HCT116 (cell line): ENCODE data around the gene RAPGEF1. TPM values are rescaled to one million over a fixed set of nuclear protein-coding genes. Genes with fewer than 3 reads are reported as not detected.
"Not testable (repeated sequence)": the region's sequence is repeated elsewhere in the genome, so short reads cannot be mapped to it uniquely, and the experiment has no call there.

Experiments used
- ATAC-seq: fragments of 200-7000 bp; cut with Tn5 transposase; 2 replicates; pipeline ENCODE4 v1.9.1; 2020; ENCODE audit warnings: mild to moderate bottlenecking, moderate library complexity
- BruUV-seq: library from RNA; stranded (reverse); fragments of 400-500 nt; replicated peaks from 2 replicates; lab custom pipeline; 2021; lab: Mats Ljungman, UMichigan
- CTCF ChIA-PET: fragments of 300-600 bp; sonication (Branson Sonifier 250); formaldehyde crosslinking; loops from one replicate; lab custom pipeline; 2021; ENCODE audit warnings: antibody characterized with exemption; lab: Charles Lee
- POLR2A ChIA-PET: fragments of 300-600, 350-600 bp; sonication (Branson Sonifier 250); formaldehyde crosslinking; loops from one replicate; lab custom pipeline; 2021; ENCODE audit warnings: antibody characterized with exemption; lab: Charles Lee
- RAD21 ChIA-PET, 2 experiments: fragments of 300-600 bp; sonication (Branson Sonifier 250); formaldehyde crosslinking; loops; one replicate each; lab custom pipeline; 2023; ENCODE audit warnings: low total read pairs in 2 of 2; ENCODE audit not compliant: uncharacterized antibody in 2 of 2, unreplicated experiment in 2 of 2, low non-redundant PET in 1 of 2; lab: Charles Lee
- DNase-seq: peaks from one replicate; pipeline ENCODE4 v3.0.0-alpha.2; 2010; ENCODE audit warnings: low read depth, low spot score
- H2AFZ ChIP-seq: fragments of 200-600 bp; shearing (Covaris generic), sonication (generic); 2 replicates; pipeline ENCODE4 v1.6.1; 2017; ENCODE audit warnings: low read depth, mixed run types, mixed read lengths, antibody characterized with exemption, low read length; ENCODE audit not compliant: poor library complexity, severe bottlenecking
- H3K27ac ChIP-seq: 2 replicates; pipeline ENCODE4 v1.5.1; 2012; ENCODE audit warnings: low read depth, low read length
- H3K27me3 ChIP-seq: fragments of 200-600 bp; sonication (generic); 2 replicates; pipeline ENCODE4 v1.6.1; 2016; ENCODE audit warnings: mixed run types, low read length, mixed read lengths; ENCODE audit not compliant: insufficient read depth
- H3K36me3 ChIP-seq, 2 experiments: fragments of 200-500 bp in 1 of 2; fragments of 200-600 bp in 1 of 2; sonication (Bioruptor generic) in 1 of 2; sonication (generic) in 1 of 2; 2 replicates each; pipeline versions ENCODE4 v1.5.1 to v1.6.1; 2014 to 2016; ENCODE audit warnings: low read length in 2 of 2, inconsistent platforms in 1 of 2, mixed read lengths in 1 of 2, mixed run types in 1 of 2; ENCODE audit not compliant: insufficient read depth in 2 of 2, control insufficient read depth in 1 of 2
- H3K4me1 ChIP-seq, 2 experiments: fragments of 200-600 bp in 1 of 2; sonication (generic) in 1 of 2; 2 replicates each; pipeline versions ENCODE4 v1.5.1 to v1.6.1; 2012 to 2017; ENCODE audit warnings: low read length in 2 of 2, inconsistent platforms in 1 of 2, mild to moderate bottlenecking in 1 of 2, mixed read lengths in 1 of 2, mixed run types in 1 of 2, moderate library complexity in 1 of 2; ENCODE audit not compliant: insufficient read depth in 2 of 2, control insufficient read depth in 1 of 2
- H3K4me2 ChIP-seq: fragments of 200-600 bp; sonication (generic); 2 replicates; pipeline ENCODE4 v1.6.1; 2017; ENCODE audit warnings: mixed run types, low read length, mixed read lengths
- H3K4me3 ChIP-seq, 2 experiments: fragments of 200-600 bp in 1 of 2; sonication (generic) in 1 of 2; replicated peaks in 1 of 2; 2 replicates each; pipeline ENCODE4 v1.5.1; 2011 to 2016; ENCODE audit warnings: low read length in 2 of 2, control low read depth in 1 of 2, low read depth in 1 of 2, mild to moderate bottlenecking in 1 of 2, mixed read lengths in 1 of 2, mixed run types in 1 of 2
- H3K79me2 ChIP-seq: fragments of 200-600 bp; sonication (generic); 2 replicates; pipeline ENCODE4 v1.6.1; 2017; ENCODE audit warnings: mild to moderate bottlenecking, mixed run types, low read length, moderate library complexity, mixed read lengths; ENCODE audit not compliant: insufficient read depth
- H3K9ac ChIP-seq: fragments of 200-600 bp; sonication (generic); 2 replicates; pipeline ENCODE4 v1.6.1; 2016; ENCODE audit warnings: low read length, mixed read lengths
- H3K9me2 ChIP-seq: fragments of 200-600 bp; sonication (generic), shearing (Covaris generic); 2 replicates; pipeline ENCODE4 v1.6.1; 2017; ENCODE audit warnings: mixed run types, mild to moderate bottlenecking, moderate library complexity; ENCODE audit not compliant: insufficient read depth
- H3K9me3 ChIP-seq, 2 experiments: fragments of 200-500 bp in 1 of 2; fragments of 200-600 bp in 1 of 2; sonication (Bioruptor generic) in 1 of 2; sonication (generic) in 1 of 2; 2 replicates each; pipeline ENCODE4 v1.6.1; 2014 to 2017; ENCODE audit warnings: low read length in 2 of 2, mixed read lengths in 2 of 2, inconsistent platforms in 1 of 2, low read depth in 1 of 2, mild to moderate bottlenecking in 1 of 2, mixed run types in 1 of 2, moderate library complexity in 1 of 2; ENCODE audit not compliant: control insufficient read depth in 1 of 2, insufficient read depth in 1 of 2
- H4K20me1 ChIP-seq: fragments of 200-600 bp; sonication (generic), shearing (Covaris generic); 2 replicates; pipeline ENCODE4 v1.6.1; 2017; ENCODE audit warnings: mixed run types, mild to moderate bottlenecking, moderate library complexity; ENCODE audit not compliant: insufficient read depth
- EZH2phosphoT487 ChIP-seq: fragments of 200-600 bp; IDR thresholded peaks from 2 replicates; pipeline ENCODE4 v1.6.1; 2018; ENCODE audit warnings: antibody characterized with exemption, borderline replicate concordance
- JUND ChIP-seq: IDR thresholded peaks from 2 replicates; pipeline ENCODE4 v1.6.1; 2012
- SP1 ChIP-seq: IDR thresholded peaks from 2 replicates; pipeline ENCODE4 v1.6.1; 2012; ENCODE audit warnings: low read depth
- ZFX ChIP-seq: fragments of 450-650 bp; IDR thresholded peaks from 2 replicates; pipeline ENCODE4 v1.6.1; 2017
- intact Hi-C: fragments of 100-400 bp; cut with micrococcal nuclease; formaldehyde crosslinking; loops from 2 replicates; pipeline ENCODE4 v1.10.0; 2022
- total RNA-seq: library from RNA; stranded (reverse); gene quantifications from one replicate; pipeline ENCODE4 v1.2.1, GENCODE V29; 2021; ENCODE audit not compliant: unreplicated experiment
- TF ChIP-seq, protein P1 (sequence below): IDR thresholded peaks from 2 replicates; pipeline ENCODE4 v1.6.1; 2012; ENCODE audit warnings: low read depth

The RAPGEF1 gene
- total RNA-seq, 1 experiment from 2014 or later: 43.0 TPM

DNA sequence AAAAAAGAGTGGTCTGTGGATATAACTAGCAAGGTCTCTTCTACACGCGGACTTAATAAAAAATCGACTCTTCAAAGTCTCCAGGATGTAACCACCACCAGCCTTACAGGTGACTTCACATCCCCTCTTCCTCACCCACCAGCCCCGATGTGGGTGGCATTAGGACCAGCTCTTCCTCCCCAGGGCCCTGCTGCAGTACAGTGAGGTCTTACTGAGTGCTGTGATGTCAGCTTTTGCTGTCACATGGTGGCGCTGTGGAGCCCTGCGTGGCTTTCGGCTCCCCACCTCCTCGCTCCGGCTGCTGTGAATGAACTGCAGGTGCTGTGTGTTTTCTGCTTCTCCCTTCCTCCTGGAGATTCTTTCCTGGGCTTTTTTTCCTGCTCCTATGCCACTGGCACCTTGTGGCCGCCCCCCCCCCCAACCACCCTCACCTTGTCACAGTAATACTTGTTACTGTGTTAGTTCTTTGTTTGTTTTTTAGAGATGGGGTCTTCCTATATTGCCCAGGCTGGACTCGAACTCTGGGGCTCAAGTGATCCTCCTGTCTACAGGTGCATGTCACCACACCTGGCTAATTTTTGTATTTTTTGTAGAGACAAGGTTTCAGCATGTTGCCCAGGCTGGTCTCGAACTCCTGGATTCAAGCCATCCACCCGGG lies 15.8 kb upstream of the RAPGEF1 start (continued):
- TF ChIP-seq, protein P1, sequence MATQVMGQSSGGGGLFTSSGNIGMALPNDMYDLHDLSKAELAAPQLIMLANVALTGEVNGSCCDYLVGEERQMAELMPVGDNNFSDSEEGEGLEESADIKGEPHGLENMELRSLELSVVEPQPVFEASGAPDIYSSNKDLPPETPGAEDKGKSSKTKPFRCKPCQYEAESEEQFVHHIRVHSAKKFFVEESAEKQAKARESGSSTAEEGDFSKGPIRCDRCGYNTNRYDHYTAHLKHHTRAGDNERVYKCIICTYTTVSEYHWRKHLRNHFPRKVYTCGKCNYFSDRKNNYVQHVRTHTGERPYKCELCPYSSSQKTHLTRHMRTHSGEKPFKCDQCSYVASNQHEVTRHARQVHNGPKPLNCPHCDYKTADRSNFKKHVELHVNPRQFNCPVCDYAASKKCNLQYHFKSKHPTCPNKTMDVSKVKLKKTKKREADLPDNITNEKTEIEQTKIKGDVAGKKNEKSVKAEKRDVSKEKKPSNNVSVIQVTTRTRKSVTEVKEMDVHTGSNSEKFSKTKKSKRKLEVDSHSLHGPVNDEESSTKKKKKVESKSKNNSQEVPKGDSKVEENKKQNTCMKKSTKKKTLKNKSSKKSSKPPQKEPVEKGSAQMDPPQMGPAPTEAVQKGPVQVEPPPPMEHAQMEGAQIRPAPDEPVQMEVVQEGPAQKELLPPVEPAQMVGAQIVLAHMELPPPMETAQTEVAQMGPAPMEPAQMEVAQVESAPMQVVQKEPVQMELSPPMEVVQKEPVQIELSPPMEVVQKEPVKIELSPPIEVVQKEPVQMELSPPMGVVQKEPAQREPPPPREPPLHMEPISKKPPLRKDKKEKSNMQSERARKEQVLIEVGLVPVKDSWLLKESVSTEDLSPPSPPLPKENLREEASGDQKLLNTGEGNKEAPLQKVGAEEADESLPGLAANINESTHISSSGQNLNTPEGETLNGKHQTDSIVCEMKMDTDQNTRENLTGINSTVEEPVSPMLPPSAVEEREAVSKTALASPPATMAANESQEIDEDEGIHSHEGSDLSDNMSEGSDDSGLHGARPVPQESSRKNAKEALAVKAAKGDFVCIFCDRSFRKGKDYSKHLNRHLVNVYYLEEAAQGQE: no peak
- TF ChIP-seq, all 23 proteins: peak for 3

DNA sequence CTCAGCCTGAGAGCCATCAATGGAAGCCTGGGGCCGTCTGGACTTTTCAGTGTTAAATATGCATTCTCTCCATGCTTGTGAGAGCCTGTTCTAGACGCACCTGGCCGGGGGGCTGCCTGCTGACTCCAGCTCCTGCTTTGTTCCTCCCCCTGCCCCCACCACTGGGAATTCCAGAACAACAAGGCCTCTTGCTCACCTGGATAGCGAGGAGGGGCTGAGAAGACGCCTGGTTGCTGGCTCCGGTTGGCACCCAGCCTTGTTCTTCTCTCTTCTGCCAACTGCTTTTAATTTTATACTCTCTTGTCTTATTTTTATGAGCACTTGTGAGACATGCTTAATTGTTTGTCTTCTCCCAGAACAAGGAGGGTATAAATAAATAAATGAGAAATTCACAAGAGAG lies 15.0 kb upstream of the RAPGEF1 start:
- ATAC-seq (no peak), DNase-seq (no peak)
- H3K79me2 ChIP-seq: no peaks in the 10 kb centered on the region
- H4K20me1 ChIP-seq: no peaks in the 10 kb centered on the region
- peaks cover 0 to 4% of the 10 kb centered on the region in 2 experiments; a peak in 2 of 4 replicates for H3K4me1 ChIP-seq
- H3K27me3 ChIP-seq: no peaks in the 10 kb centered on the region
- RAD21 ChIA-PET: interaction anchor here in 1 of 2 experiments (1.0 kb wide), 1 partner anchor 487 kb away, joined by 3 read pairs; no protein-coding TSS in a partner anchor
- H2AFZ ChIP-seq: no peak overlapping the region
- H3K36me3 ChIP-seq: no peaks in the 10 kb centered on the region
- POLR2A ChIA-PET: no interaction called here
- no peak overlapping the region for H3K27ac ChIP-seq
- no peaks in the 10 kb centered on the region for H3K9me3 ChIP-seq
- no peak overlapping the region for H3K4me3 ChIP-seq
- intact Hi-C loops: loop anchor here (2.0 to 5.0 kb wide), 2 partner anchors 403 to 482 kb away; no protein-coding TSS in a partner anchor
- no peak for TF ChIP-seq JUND
- no peak for TF ChIP-seq SP1
- TF ChIP-seq ZFX: no peak
- TF ChIP-seq EZH2phosphoT487: no peak
- no TSS peak for BruUV-seq
- H3K4me2 ChIP-seq: no peak overlapping the region
- H3K9ac ChIP-seq: no peak overlapping the region
- CTCF ChIA-PET: interaction anchor here (0.7 to 2.7 kb wide), 8 partner anchors 10 to 505 kb away, joined by 3 to 9 read pairs (median 6); no protein-coding TSS in a partner anchor
- H3K9me2 ChIP-seq: no peaks in the 10 kb centered on the region

DNA sequence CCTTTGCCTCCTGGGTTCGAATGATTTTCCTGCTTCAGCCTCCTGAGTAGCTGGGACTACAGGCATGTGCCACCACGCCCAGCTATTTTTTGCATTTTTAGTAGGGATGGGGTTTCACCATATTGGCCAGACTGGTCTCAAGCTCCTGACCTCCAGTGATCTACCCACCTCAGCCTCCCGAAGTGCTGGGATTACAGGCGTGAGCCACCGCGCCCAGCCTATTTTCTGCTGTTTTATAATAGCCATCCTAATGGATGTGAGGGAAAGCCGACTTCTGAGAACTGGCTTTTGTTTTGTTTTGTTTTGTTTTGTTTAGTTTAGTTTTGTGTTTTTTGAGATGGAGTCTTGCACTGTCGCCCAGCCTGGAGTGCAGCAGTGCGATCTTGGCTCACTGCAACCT lies 13.9 kb upstream of the RAPGEF1 start:
- H3K9me2 ChIP-seq, POLR2A ChIA-PET, H3K9ac ChIP-seq, H3K79me2 ChIP-seq, H3K9me3 ChIP-seq, RAD21 ChIA-PET, ATAC-seq, BruUV-seq, H3K4me3 ChIP-seq, H3K4me2 ChIP-seq, H3K27me3 ChIP-seq, H3K36me3 ChIP-seq, H4K20me1 ChIP-seq, DNase-seq, H3K27ac ChIP-seq, H3K4me1 ChIP-seq, H2AFZ ChIP-seq: not testable (repeated sequence)
- intact Hi-C loops: loop anchor here (2.0 to 5.0 kb wide), 2 partner anchors 401 to 483 kb away; no protein-coding TSS in a partner anchor
- CTCF ChIA-PET: interaction anchor here (0.9 kb wide), 1 partner anchor 9 kb away, joined by 3 read pairs; no protein-coding TSS in a partner anchor
